DMS114 treated with DMSO at 0.1 percent for 48 hours (cell line): ENCODE results near the gene CDK14.

Experiments
- DNase-seq: peaks from one replicate; lab custom pipeline; 2025; ENCODE audit not compliant: unreplicated experiment; lab: John Stamatoyannopoulos, UW

CDK14 gene

GRCh38 chr7:90595801-90596670 is at the start of gene CDK14:
Gene CDK14, plus strand, starts transcription at chr7:90596321. Its CDS starts 307 bp downstream, at chr7:90596628.
- DNase-seq: peak; percentile 51

- no peak for DNase-seq
Observed at GRCh38 chr7:90551036-90551435, 45.1 kb upstream of the CDK14 start.

- peak; percentile 4 for DNase-seq
Observed at GRCh38 chr7:90552521-90552920, 43.6 kb upstream of the CDK14 start.

- DNase-seq: no peak
Observed at GRCh38 chr7:90560730-90561129, 35.4 kb upstream of the CDK14 start.

- DNase-seq: no peak
Observed at GRCh38 chr7:90563286-90563685, 32.8 kb upstream of the CDK14 start.

- DNase-seq: no peak
Observed at GRCh38 chr7:90564455-90564854, 31.7 kb upstream of the CDK14 start.

- DNase-seq: no peak
Observed at GRCh38 chr7:90568213-90568612, 27.9 kb upstream of the CDK14 start.

GRCh38 chr7:90569368-90569767 is 26.8 kb upstream of the CDK14 start:
- DNase-seq: no peak

GRCh38 chr7:90570373-90570959 is 25.7 kb upstream of the CDK14 start:
- DNase-seq: no peak

GRCh38 chr7:90574146-90574819 is 21.8 kb upstream of the CDK14 start:
- DNase-seq: no peak

- no peak for DNase-seq
Observed at GRCh38 chr7:90574820-90575187, 21.3 kb upstream of the CDK14 start.

GRCh38 chr7:90579181-90579688 is 16.9 kb upstream of the CDK14 start:
- no peak for DNase-seq

GRCh38 chr7:90580051-90580450 is 16.1 kb upstream of the CDK14 start:
- no peak for DNase-seq

- DNase-seq: no peak
Observed at GRCh38 chr7:90582164-90582563, 14.0 kb upstream of the CDK14 start.

- no peak for DNase-seq
Observed at GRCh38 chr7:90584378-90584777, 11.7 kb upstream of the CDK14 start.

- DNase-seq: no peak
Observed at GRCh38 chr7:90586091-90586490, 10.0 kb upstream of the CDK14 start.

GRCh38 chr7:90587766-90588165 is 8.4 kb upstream of the CDK14 start:
- no peak for DNase-seq

GRCh38 chr7:90592033-90592432 is 4.1 kb upstream of the CDK14 start:
- no peak for DNase-seq

GRCh38 chr7:90593205-90593604 is 2.9 kb upstream of the CDK14 start:
- no peak for DNase-seq

- no peak for DNase-seq
Observed at GRCh38 chr7:90594751-90595317, 1.3 kb upstream of the CDK14 start.

- DNase-seq: no peak
Observed at GRCh38 chr7:90595342-90595800, 750 bp upstream of the CDK14 start.
